ENCODE results near the gene HLA-F.

The HLA-F gene

DNA sequence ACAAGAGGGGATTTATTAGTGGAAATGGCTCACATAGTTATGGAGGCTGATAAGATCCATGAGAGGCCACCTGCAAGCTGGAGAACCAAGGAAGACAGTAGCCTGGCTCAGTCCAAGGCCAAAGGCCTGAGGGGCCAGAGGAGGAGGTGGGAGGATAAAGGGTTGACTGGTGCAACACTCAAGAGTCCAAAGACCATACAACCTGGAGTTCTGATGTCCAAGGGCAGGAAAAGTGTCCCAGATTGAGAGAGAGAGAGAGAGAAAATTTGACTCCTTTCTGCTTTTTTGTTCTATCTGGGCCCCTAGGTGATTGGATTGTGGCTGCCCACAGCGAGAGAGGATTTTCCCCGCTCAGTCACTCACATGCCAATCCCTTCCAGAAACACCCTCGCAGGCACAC, 8.0 kb downstream of the HLA-F start:
- no peaks in the 10 kb centered on the region for H3K9me3 ChIP-seq (ENCODE audit: control insufficient read depth in 1 of 2, low read length in 2 of 2)
- peaks cover 7 to 19% of the 10 kb centered on the region in 2 donors for H3K36me3 ChIP-seq (ENCODE audit: control insufficient read depth in 1 of 2, insufficient read depth in 2 of 2, low read length in 2 of 2)
- H3K27ac ChIP-seq (ENCODE audit: low read depth, low read length), result no peak overlapping the region
- no peak overlapping the region for H3K9ac ChIP-seq (ENCODE audit: low read depth in 1 of 2, low read length in 2 of 2)
- no peaks in the 10 kb centered on the region for H3K4me1 ChIP-seq (ENCODE audit: control insufficient read depth in 1 of 2, insufficient read depth in 2 of 2, low read length in 2 of 2)
- H3K27me3 ChIP-seq (ENCODE audit: control insufficient read depth in 1 of 2, insufficient read depth in 2 of 2, low read length in 2 of 2), result no peaks in the 10 kb centered on the region
- no peak overlapping the region for H3K4me3 ChIP-seq (ENCODE audit: low read depth in 1 of 2, low read length in 2 of 2)

DNA sequence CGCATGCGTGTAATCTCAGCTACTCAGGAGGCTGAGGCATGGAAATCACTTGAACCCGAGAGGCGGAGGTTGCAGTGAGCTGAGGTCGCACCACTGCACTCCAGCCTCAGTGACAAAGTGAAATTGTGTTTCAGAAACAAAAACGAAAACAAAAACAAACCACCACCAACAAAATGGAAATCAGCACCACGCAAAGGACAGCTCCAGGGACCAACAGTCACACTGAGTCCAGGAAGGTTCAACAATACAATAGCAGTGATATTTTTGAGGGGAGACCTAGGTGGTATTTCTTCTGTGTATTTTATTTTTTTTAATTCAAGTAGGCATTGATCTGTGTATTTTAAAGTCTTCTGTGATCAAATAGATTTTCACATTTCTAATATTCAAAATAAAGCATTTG, 9.8 kb downstream of the HLA-F start:
- peaks cover 0 to 4% of the 10 kb centered on the region in 2 donors for H3K36me3 ChIP-seq (ENCODE audit: control insufficient read depth in 1 of 2, insufficient read depth in 2 of 2, low read length in 2 of 2)
- no peaks in the 10 kb centered on the region for H3K4me1 ChIP-seq (ENCODE audit: control insufficient read depth in 1 of 2, insufficient read depth in 2 of 2, low read length in 2 of 2)
- no peak overlapping the region for H3K4me3 ChIP-seq (ENCODE audit: low read depth in 1 of 2, low read length in 2 of 2)
- H3K27me3 ChIP-seq (ENCODE audit: control insufficient read depth in 1 of 2, insufficient read depth in 2 of 2, low read length in 2 of 2), result no peaks in the 10 kb centered on the region
- no peak overlapping the region for H3K9ac ChIP-seq (ENCODE audit: low read depth in 1 of 2, low read length in 2 of 2)
- no peaks in the 10 kb centered on the region for H3K9me3 ChIP-seq (ENCODE audit: control insufficient read depth in 1 of 2, low read length in 2 of 2)
- no peak overlapping the region for H3K27ac ChIP-seq (ENCODE audit: low read depth, low read length)

DNA sequence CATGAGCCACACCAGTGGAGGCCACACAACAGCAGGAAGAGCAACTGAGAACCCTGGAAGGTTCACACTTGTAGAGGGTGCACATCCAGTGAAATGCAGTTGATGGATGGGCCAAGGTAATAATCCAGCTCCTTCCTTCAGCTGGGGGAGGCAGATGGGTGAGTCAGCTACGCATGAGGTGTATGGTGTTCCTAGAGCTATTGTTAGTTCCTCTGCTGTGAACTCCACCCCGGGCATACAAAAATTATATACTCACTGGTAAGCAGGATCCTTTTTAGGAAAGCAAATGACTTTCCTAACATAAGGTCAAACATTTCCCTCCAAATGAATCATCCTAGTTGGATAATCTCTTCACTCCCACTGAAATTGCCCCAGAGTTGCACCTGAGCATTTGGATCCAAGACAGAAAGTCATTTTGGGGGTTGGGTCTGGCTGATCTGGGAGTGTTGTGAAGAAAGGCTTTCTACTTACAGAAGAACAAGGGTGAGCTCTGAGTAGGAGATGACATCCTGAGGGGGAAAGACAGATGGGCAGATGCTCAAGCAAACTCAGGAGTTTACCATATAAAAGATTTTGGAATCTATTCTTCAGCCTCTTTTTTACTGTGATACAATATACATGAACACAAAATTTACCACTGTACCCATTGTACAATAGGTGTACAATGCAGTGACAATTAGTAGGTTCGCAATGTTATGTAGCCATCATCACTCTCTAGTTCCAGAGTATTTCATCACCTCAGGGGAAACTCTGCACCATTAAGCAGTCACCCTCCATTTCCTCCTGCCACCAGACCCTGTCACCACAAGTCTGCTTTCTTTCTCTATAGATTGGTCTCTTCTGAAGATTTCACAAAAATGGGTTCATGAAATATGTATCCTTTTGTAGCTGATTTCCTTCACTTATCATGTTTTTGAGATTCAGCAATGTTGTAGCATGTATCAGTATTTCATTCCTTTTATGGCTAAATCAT, 11.1 kb downstream of the HLA-F start:
- Histone ChIP-seq H3K4me1 (ENCODE audit: control insufficient read depth in 1 of 2, insufficient read depth in 2 of 2, low read length in 2 of 2) (no peaks in the 10 kb centered on the region), H3K36me3 (ENCODE audit: control insufficient read depth in 1 of 2, insufficient read depth in 2 of 2, low read length in 2 of 2) (no peaks in the 10 kb centered on the region), H3K27ac (ENCODE audit: low read depth, low read length) (no peak overlapping the region), H3K4me3 (ENCODE audit: low read depth in 1 of 2, low read length in 2 of 2) (no peak overlapping the region), H3K9me3 (ENCODE audit: control insufficient read depth in 1 of 2, low read length in 2 of 2) (no peaks in the 10 kb centered on the region), H3K27me3 (ENCODE audit: control insufficient read depth in 1 of 2, insufficient read depth in 2 of 2, low read length in 2 of 2) (no peaks in the 10 kb centered on the region), H3K9ac (ENCODE audit: low read depth in 1 of 2, low read length in 2 of 2) (no peak overlapping the region)

DNA sequence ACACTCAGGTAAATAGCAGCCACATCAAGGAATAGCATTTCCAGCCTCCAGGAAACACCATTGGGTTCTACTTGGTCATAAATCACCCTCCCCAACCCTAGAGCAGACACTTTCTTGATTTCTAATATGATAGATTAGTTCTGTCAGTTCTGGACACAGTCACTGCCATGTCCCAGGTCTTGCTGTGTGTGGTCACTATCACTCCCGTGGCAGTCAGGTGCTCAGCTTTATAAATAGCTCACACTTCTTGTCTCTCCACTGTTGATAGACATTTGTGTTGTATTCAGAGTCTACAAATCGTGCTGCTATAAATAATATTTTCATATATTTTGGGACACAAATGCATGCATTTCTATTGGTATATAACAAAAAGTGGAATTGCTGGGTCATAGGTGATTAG, 13.3 kb downstream of the HLA-F start:
- Histone ChIP-seq H3K4me1 (ENCODE audit: control insufficient read depth in 1 of 2, insufficient read depth in 2 of 2, low read length in 2 of 2) (no peaks in the 10 kb centered on the region), H3K9ac (ENCODE audit: low read depth in 1 of 2, low read length in 2 of 2) (no peak overlapping the region), H3K36me3 (ENCODE audit: control insufficient read depth in 1 of 2, insufficient read depth in 2 of 2, low read length in 2 of 2) (no peaks in the 10 kb centered on the region), H3K4me3 (ENCODE audit: low read depth in 1 of 2, low read length in 2 of 2) (no peak overlapping the region), H3K27ac (ENCODE audit: low read depth, low read length) (no peak overlapping the region), H3K9me3 (ENCODE audit: control insufficient read depth in 1 of 2, low read length in 2 of 2) (no peaks in the 10 kb centered on the region), H3K27me3 (ENCODE audit: control insufficient read depth in 1 of 2, insufficient read depth in 2 of 2, low read length in 2 of 2) (no peaks in the 10 kb centered on the region)

DNA sequence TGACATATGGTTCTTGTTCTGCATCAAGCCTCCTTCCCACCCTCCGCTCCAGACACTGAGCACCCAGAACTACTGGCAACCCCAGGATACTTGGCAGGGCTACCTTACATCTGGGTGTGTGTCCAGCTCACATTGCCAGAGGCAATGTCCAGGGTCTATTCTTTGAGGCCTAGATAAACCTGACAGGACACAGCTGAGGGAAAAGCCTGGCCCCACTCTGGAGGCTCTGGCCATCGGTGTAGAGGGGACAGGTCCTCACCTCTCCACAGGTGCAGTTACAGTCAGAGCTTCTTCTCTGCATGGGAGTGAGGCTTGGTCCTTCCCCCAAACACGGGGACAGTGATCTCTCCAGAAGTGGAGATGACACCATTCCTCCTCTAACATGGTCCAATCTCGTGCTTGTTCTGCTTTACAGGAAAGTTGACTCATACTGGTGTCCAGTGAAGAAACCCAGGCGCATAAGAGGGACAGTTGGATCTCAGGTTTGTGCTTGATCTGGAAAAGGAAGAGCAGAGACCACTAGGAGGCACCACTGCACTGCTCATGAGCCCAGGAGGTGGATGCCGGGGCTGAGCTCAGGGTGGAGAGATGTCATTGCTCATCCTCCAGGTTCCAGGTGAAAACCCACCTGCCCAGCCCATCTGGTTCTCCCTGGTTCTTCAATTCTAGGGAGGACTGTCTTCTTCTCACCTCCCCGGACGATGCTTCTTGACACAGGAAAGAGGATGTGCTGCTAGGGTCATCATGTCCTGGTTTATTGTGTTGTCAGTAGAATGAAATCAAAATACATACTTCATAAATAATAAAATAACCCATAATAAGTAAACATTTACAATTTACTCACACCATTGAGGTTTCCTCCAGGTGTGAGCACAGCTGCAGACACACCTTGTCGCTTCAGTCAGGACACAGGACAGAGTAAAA, 14.7 kb downstream of the HLA-F start:
- Histone ChIP-seq H3K9ac (ENCODE audit: low read depth in 1 of 2, low read length in 2 of 2) (no peak overlapping the region), H3K27me3 (ENCODE audit: control insufficient read depth in 1 of 2, insufficient read depth in 2 of 2, low read length in 2 of 2) (no peaks in the 10 kb centered on the region), H3K4me1 (ENCODE audit: control insufficient read depth in 1 of 2, insufficient read depth in 2 of 2, low read length in 2 of 2) (no peaks in the 10 kb centered on the region), H3K4me3 (ENCODE audit: low read depth in 1 of 2, low read length in 2 of 2) (no peak overlapping the region), H3K27ac (ENCODE audit: low read depth, low read length) (no peak overlapping the region), H3K9me3 (ENCODE audit: control insufficient read depth in 1 of 2, low read length in 2 of 2) (no peaks in the 10 kb centered on the region), H3K36me3 (ENCODE audit: control insufficient read depth in 1 of 2, insufficient read depth in 2 of 2, low read length in 2 of 2) (no peaks in the 10 kb centered on the region)

DNA sequence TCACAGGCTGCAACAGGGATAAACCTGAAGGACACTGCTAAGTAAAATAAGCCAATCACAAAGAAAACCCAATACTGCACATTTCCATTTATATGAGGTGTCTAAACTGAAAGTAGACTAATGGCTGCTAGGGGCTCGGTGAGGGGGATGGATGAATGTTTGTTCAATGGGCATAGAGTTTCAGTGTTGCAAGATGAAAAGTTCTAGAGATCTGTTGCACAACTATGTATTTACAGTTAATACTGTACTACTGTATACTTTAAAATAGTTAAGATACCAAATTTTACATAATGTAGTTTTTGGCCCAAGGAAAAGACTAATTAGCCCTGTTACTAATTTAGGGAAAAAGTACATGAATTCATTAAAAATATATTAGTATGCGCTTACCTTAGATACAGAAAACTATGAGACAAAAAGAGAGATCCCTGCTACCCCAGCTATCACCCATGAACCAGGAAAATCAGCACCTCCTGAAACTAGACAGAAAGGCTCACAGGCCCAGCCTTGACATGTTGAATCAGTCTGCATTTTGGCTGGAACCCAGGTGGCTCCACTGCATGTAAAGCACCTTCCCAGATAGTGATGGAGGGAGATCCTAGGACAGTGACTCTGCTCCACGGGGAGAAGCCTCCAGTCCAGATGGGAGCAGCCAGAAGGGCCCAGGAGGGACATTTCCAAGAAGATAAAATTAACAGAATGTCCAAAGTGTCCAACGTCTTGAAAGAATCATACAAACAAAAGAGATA, 16.1 kb downstream of the HLA-F start:
- Histone ChIP-seq H3K4me3 (ENCODE audit: low read depth in 1 of 2, low read length in 2 of 2) (no peak overlapping the region), H3K36me3 (ENCODE audit: control insufficient read depth in 1 of 2, insufficient read depth in 2 of 2, low read length in 2 of 2) (peaks cover 0 to 3% of the 10 kb centered on the region in 2 donors), H3K27ac (ENCODE audit: low read depth, low read length) (no peak overlapping the region), H3K27me3 (ENCODE audit: control insufficient read depth in 1 of 2, insufficient read depth in 2 of 2, low read length in 2 of 2) (no peaks in the 10 kb centered on the region), H3K9me3 (ENCODE audit: control insufficient read depth in 1 of 2, low read length in 2 of 2) (no peaks in the 10 kb centered on the region), H3K9ac (ENCODE audit: low read depth in 1 of 2, low read length in 2 of 2) (no peak overlapping the region), H3K4me1 (ENCODE audit: control insufficient read depth in 1 of 2, insufficient read depth in 2 of 2, low read length in 2 of 2) (no peaks in the 10 kb centered on the region)

DNA sequence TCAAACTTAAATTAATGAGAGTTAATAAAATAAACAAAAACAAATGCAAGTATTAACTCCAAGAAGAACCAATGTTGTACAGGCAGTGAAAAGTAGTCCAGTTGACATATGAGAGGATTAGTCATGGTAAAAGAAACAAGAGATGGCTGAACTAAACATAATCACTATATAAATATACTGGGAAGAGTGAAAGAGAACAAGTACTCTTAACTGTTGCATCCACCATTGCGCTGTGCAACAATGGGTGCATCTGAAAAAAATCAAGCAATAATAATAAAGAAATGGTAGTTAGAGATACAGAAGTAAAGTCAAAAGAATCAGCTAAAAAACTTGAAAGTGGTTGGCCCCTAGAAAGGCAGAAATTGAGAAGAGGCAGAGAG, 16.6 kb downstream of the HLA-F start:
- Histone ChIP-seq H3K27me3 (ENCODE audit: control insufficient read depth in 1 of 2, insufficient read depth in 2 of 2, low read length in 2 of 2) (no peaks in the 10 kb centered on the region), H3K4me1 (ENCODE audit: control insufficient read depth in 1 of 2, insufficient read depth in 2 of 2, low read length in 2 of 2) (no peaks in the 10 kb centered on the region), H3K36me3 (ENCODE audit: control insufficient read depth in 1 of 2, insufficient read depth in 2 of 2, low read length in 2 of 2) (peaks cover 0 to 8% of the 10 kb centered on the region in 2 donors), H3K4me3 (ENCODE audit: low read depth in 1 of 2, low read length in 2 of 2) (no peak overlapping the region), H3K9ac (ENCODE audit: low read depth in 1 of 2, low read length in 2 of 2) (no peak overlapping the region), H3K9me3 (ENCODE audit: control insufficient read depth in 1 of 2, low read length in 2 of 2) (no peaks in the 10 kb centered on the region), H3K27ac (ENCODE audit: low read depth, low read length) (no peak overlapping the region)

DNA sequence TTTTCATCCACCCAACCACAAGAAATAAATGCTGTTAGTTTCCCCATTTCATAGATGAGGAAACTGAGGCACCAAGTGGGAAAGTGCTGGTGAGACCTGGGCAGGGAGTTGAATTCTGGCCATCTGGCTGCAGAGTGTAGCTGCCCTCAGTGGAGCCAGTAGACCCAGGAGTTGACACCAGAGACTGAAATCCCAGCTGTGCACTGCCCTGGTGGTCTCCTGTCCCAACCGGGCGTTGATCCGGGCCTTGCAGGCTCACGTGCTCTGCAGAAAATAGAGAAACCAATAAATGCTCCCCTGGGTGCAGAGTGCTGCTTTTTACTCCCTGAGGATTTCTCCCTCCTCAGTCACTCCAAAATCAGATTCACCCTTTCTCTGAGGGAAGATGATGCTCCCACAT, 18.4 kb downstream of the HLA-F start:
- Histone ChIP-seq H3K36me3 (ENCODE audit: control insufficient read depth in 1 of 2, insufficient read depth in 2 of 2, low read length in 2 of 2) (peaks cover 0 to 8% of the 10 kb centered on the region in 2 donors), H3K4me1 (ENCODE audit: control insufficient read depth in 1 of 2, insufficient read depth in 2 of 2, low read length in 2 of 2) (no peaks in the 10 kb centered on the region), H3K9me3 (ENCODE audit: control insufficient read depth in 1 of 2, low read length in 2 of 2) (no peaks in the 10 kb centered on the region), H3K4me3 (ENCODE audit: low read depth in 1 of 2, low read length in 2 of 2) (no peak overlapping the region), H3K27ac (ENCODE audit: low read depth, low read length) (no peak overlapping the region), H3K27me3 (ENCODE audit: control insufficient read depth in 1 of 2, insufficient read depth in 2 of 2, low read length in 2 of 2) (no peaks in the 10 kb centered on the region), H3K9ac (ENCODE audit: low read depth in 1 of 2, low read length in 2 of 2) (no peak overlapping the region)

DNA sequence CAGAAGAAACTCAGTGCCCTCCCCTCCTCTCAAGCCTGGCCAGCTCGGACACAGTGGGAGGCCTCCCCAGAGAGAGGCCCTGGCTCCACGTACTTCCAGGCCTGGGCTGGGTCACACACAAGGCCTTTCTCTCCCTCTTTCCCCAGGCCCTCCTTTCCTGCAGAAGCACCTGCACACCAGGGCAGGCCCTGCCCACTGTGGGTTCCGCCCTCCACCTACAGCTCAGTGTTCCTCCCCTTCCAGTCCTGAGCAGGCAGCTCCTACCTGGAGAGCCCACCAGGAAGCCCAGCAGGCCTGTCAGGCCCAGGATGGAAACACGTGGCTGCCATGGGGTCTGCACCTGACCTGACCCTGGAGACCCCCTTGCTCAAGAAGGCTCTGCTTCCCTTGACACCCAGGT, 18.9 kb downstream of the HLA-F start:
- peaks cover 0 to 8% of the 10 kb centered on the region in 2 donors for H3K36me3 ChIP-seq (ENCODE audit: control insufficient read depth in 1 of 2, insufficient read depth in 2 of 2, low read length in 2 of 2)
- H3K4me3 ChIP-seq (ENCODE audit: low read depth in 1 of 2, low read length in 2 of 2), result no peak overlapping the region
- no peak overlapping the region for H3K27ac ChIP-seq (ENCODE audit: low read depth, low read length)
- H3K27me3 ChIP-seq (ENCODE audit: control insufficient read depth in 1 of 2, insufficient read depth in 2 of 2, low read length in 2 of 2), result no peaks in the 10 kb centered on the region
- no peaks in the 10 kb centered on the region for H3K9me3 ChIP-seq (ENCODE audit: control insufficient read depth in 1 of 2, low read length in 2 of 2)
- no peaks in the 10 kb centered on the region for H3K4me1 ChIP-seq (ENCODE audit: control insufficient read depth in 1 of 2, insufficient read depth in 2 of 2, low read length in 2 of 2)
- no peak overlapping the region for H3K9ac ChIP-seq (ENCODE audit: low read depth in 1 of 2, low read length in 2 of 2)

Data from duodenal mucosa (tissue), 2 donors.